GM12801 (cell line): ENCODE data around the gene THSD4.

Source experiments
- TF ChIP-seq, protein P1 (sequence below): IDR thresholded peaks from one replicate; pipeline ENCODE4 v1.5.1; 2011; ENCODE audit warnings: control low read depth; ENCODE audit not compliant: insufficient read length; ENCODE audit errors: extremely low read depth

THSD4 gene

DNA sequence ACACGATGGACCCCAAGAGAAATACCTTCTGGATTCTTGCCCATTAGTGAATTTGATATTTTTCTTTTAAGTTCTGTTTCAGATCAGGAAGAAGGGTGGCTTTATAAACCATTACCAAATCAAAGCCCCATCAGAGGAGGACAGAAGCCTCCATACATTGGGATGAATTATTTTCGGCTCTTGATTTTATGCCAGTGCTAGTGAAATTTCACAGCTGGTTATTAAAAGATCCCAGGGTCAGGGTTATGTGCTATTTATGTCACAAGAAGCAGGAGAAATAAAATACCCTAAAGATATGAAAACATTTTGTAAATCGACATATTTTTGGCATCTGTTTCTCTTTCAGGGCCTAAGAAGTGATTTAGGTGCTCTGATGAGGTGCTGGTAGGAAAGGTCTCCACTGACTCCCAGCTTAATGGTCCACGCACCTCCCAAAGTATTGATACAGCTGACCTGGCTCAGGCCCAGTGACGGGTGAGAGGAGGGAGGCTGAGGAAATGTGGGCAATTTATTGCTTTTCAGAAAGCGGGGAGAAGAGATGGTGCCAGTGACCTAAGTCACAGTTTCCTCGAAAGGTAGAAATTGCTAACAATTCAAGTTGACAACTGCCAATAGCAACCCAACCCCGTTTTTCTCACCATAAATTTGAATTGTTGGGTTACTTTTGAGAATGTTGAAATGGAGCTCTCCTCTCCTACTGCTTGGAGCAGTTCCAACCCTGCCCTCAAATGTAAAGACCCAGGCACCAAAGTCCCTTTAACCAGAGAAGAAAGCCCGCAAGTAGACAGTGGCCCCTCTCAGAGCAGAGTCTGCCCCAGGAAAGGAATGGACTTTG is 379.5 kb downstream of the THSD4 start:
- TF ChIP-seq, protein P1, sequence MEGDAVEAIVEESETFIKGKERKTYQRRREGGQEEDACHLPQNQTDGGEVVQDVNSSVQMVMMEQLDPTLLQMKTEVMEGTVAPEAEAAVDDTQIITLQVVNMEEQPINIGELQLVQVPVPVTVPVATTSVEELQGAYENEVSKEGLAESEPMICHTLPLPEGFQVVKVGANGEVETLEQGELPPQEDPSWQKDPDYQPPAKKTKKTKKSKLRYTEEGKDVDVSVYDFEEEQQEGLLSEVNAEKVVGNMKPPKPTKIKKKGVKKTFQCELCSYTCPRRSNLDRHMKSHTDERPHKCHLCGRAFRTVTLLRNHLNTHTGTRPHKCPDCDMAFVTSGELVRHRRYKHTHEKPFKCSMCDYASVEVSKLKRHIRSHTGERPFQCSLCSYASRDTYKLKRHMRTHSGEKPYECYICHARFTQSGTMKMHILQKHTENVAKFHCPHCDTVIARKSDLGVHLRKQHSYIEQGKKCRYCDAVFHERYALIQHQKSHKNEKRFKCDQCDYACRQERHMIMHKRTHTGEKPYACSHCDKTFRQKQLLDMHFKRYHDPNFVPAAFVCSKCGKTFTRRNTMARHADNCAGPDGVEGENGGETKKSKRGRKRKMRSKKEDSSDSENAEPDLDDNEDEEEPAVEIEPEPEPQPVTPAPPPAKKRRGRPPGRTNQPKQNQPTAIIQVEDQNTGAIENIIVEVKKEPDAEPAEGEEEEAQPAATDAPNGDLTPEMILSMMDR, result no peak

DNA sequence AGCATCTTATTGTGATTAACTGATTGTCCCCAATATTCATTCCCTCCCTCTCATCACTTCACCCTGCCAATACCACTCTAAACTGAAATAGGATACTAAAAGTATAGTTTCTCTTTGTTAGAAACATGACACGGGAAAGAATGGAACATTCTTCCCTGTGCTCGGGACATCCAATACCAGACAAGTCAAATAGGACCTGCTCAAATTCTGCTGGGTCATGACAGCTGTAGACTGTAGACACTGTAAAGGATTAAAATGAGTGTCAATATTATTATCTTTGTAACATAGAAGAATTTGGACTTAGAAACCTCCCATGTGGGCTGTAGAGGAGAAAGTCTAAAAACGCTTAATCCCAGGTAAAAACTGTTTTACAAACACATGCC is 380.1 kb downstream of the THSD4 start:
- TF ChIP-seq, protein P1, result no peak

DNA sequence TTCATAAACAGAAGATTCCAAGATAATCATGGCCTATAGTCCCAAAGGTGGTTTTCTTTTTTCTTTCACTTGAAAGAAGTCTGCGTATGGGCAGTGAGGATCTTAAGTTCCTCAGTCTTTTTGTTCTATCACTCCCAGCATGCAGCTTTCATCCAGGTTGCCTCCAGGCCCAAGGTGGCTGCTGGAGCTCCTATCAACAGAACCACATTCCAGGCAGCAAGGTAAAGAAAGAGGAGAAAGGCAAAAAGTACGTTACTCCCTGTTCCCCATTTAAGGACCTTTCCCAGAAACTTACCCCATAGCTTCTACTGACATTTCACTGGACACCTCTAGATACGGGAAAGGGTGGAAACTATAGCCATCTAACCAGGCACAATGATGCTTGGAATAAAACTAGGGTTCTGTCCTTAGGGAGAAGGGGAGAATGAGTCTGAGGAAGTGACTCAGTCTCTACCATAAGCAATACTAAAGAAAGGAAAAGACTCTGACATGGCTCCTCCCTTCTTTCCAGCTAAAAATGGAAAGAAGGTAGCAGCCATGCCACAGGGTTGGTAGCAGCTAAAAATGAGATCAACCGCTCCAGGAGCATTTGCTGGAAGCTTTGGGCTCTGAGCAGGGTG is 381.2 kb downstream of the THSD4 start:
- TF ChIP-seq, protein P1, result no peak

DNA sequence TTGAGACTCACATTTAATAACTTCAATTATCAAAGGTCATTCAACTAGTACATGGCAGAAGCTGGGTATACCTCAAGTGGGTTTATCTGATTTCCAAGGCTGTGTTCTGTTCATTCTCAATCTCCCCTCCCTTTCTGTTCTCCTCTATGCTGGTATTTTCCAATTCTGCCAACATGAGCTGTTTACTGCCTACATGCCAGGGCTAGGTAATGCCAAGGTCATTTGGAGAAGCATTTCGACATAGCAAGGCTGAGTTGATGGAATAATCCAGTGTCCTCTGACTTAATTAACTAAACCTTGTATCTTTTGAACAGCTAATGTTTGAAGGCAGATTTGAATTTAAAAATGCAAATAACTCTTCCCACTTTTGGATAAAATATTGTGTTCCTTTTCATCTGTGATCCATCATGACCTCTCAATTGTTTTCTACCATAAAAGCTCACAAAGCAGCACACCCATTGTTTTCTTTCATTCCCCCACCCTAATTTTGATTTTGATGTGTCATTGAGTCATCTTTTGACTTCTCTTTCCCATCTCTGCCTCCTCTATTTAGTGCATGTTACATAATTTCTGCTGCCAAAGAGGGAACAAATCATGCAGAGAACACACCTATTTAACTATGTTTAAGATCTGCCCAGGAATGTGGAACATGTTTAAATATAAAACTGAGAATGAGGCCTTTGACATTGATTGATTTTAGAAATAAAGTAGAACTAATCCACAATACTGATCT is 386.2 kb downstream of the THSD4 start:
- TF ChIP-seq, protein P1, result no peak

DNA sequence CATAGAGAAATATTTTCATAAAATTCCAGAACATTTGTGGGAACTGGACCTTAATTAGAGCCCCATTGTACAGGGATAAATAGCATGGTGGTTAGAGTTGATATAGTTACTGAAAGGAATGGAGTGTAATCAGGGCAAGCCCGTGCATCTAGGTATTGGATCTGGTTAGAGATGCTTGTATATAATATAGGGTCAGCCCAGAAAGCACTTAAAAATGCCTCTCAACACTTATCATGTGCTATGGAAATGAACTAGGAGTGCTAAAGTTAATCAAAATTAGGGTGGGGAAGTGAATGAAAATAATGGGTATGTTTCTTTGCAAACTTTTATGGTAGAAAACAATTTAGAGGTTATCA is 386.8 kb downstream of the THSD4 start:
- TF ChIP-seq, protein P1, result no peak

DNA sequence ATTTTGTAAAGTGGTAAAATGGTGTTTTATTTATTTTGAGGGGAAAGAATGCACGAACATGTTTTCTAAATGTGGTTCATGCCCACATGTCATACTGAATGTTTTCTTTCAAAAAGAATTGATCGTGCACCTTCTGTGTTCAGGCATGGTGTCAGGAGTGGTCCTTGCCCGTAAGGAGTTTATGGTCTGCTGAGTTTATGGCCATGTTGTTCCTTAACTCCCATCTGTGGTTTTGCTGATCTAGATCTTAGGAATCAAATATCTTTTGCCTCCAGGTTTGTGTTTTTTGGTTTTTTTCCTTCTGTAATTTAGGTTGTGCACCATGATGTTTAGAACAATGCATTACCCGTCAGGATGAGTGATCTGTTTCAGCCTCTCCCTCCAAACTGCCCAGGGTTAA is 390.7 kb downstream of the THSD4 start:
- TF ChIP-seq, protein P1, result no peak

DNA sequence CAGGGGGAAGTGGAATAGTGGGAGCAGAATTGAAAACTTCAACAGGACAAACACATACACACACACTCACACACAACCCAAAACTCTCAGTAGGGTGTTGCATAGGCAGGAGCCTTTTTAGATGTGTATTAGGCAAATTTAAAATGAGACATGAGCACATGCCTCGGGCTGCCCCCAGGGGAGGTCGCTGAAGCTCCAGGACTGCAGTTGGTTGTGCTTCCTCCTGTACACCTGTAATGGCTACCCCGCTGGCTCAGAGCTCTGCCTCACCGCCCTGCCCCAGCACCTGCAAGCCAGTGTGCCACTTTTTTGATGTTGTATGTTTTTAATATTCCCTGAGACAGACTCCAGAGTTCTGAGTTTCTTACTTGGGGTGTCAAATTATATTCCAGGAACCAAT is 391.7 kb downstream of the THSD4 start:
- TF ChIP-seq, protein P1, result no peak
